ENCODE data around the gene ZCCHC17.

GRCh38 chr1:31383967-31384366 lies 87.1 kb downstream of the ZCCHC17 start:
- no peak for TF ChIP-seq CTCF (IDR thresholded peaks at IDR 0.05; ENCODE audit: insufficient read depth, low read length)
- no peak for TF ChIP-seq POLR2AphosphoS5 (IDR thresholded peaks at IDR 0.05; ENCODE audit: low read depth)

Data from HL-60 (cell line).